22Rv1 (cell line): ENCODE results near the gene YES1.

Experiments
- ZFX ChIP-seq: fragments of 450-650 bp; IDR thresholded peaks from 2 replicates; pipeline ENCODE4 v1.6.1; 2017; ENCODE audit warnings: antibody characterized with exemption, borderline replicate concordance
- TF ChIP-seq, protein P1 (sequence below): fragments of 450-650 bp; IDR thresholded peaks from 2 replicates; pipeline ENCODE4 v1.5.1; 2017; ENCODE audit warnings: mild to moderate bottlenecking

DNA sequence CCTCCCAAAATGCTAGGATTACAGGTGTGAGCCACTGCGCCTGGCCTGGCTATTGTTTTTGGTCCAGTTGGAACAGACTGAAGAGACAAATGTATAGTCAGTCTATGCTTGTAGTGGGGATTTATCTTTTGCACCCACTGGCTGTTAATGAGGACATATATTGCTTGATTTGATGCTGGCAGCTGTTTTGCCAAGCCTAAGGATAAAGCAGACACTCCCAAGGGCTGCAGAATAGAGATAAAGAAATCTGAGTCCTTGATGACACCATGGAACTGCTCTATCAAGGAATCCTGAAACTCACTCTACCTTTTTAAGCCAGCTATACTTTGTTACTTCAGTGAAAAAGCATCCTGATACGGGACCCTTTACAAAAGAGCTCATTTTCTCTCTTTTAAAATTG lies 56.5 kb downstream of the YES1 start:
- TF ChIP-seq, protein P1, sequence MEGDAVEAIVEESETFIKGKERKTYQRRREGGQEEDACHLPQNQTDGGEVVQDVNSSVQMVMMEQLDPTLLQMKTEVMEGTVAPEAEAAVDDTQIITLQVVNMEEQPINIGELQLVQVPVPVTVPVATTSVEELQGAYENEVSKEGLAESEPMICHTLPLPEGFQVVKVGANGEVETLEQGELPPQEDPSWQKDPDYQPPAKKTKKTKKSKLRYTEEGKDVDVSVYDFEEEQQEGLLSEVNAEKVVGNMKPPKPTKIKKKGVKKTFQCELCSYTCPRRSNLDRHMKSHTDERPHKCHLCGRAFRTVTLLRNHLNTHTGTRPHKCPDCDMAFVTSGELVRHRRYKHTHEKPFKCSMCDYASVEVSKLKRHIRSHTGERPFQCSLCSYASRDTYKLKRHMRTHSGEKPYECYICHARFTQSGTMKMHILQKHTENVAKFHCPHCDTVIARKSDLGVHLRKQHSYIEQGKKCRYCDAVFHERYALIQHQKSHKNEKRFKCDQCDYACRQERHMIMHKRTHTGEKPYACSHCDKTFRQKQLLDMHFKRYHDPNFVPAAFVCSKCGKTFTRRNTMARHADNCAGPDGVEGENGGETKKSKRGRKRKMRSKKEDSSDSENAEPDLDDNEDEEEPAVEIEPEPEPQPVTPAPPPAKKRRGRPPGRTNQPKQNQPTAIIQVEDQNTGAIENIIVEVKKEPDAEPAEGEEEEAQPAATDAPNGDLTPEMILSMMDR, result no peak
- no peak for TF ChIP-seq ZFX
